T-helper 17 cell (primary cell): ENCODE measurements around the gene MED14. TPM values are rescaled to one million over a fixed set of nuclear protein-coding genes. Genes with fewer than 3 reads are reported as not detected.

Experiments
- ATAC-seq: fragments of 150-1000 bp; cut with Tn5 transposase; 2 replicates; pipeline ENCODE4 v1.10.0; 2021; ENCODE audit warnings: mild to moderate bottlenecking, moderate library complexity
- DNase-seq, 3 donors: peaks; one replicate each; pipeline versions ENCODE4 v3.0.0 to v3.0.0-alpha.2; 2020 to 2021
- H3K9me3 ChIP-seq: one replicate; pipeline ENCODE4 v1.7.0; 2013; ENCODE audit warnings: low read length, mild to moderate bottlenecking; ENCODE audit not compliant: control insufficient read depth, poor library complexity, severe bottlenecking
- H3K27ac Mint-ChIP-seq: one replicate; pipeline ENCODE4 v1.8.0; 2022; ENCODE audit warnings: mild to moderate bottlenecking, moderate library complexity, mixed read lengths
- H3K27me3 Mint-ChIP-seq: one replicate; pipeline ENCODE4 v1.8.0; 2022; ENCODE audit warnings: mixed read lengths
- H3K36me3 Mint-ChIP-seq: one replicate; pipeline ENCODE4 v1.8.0; 2022; ENCODE audit warnings: low read depth, mixed read lengths
- H3K4me1 Mint-ChIP-seq: one replicate; pipeline ENCODE4 v1.8.0; 2022; ENCODE audit warnings: mild to moderate bottlenecking, mixed read lengths
- H3K4me3 Mint-ChIP-seq: one replicate; pipeline ENCODE4 v1.8.0; 2022; ENCODE audit warnings: mild to moderate bottlenecking, moderate library complexity, mixed read lengths
- total RNA-seq, 4 donors: library from RNA in 2 of 4; stranded (reverse) in 2 of 4; gene quantifications; one replicate each; pipeline ENCODE4 v1.2.3 and lab custom pipeline; 2022 to 2026

MED14 gene
- total RNA-seq, 2 donors from 2014 or later, result 47.5 to 49.9 TPM

- ATAC-seq, result no peak
- no peaks in the 10 kb centered on the region for H3K9me3 ChIP-seq
- no peaks in the 10 kb centered on the region for H3K27me3 Mint-ChIP-seq
- peaks cover 9% of the 10 kb centered on the region for H3K36me3 Mint-ChIP-seq
- no peak overlapping the region for H3K4me3 Mint-ChIP-seq
- no peak for DNase-seq
- H3K4me1 Mint-ChIP-seq, result peaks cover 7% of the 10 kb centered on the region
- H3K27ac Mint-ChIP-seq, result peak overlapping the region; percentile 3
Measured at GRCh38 chrX:40684092-40684491, 51.2 kb downstream of the MED14 start.

- H3K27ac Mint-ChIP-seq, result no peak overlapping the region
- peaks cover 7% of the 10 kb centered on the region for H3K4me1 Mint-ChIP-seq
- H3K36me3 Mint-ChIP-seq, result peaks cover 9% of the 10 kb centered on the region
- H3K9me3 ChIP-seq, result no peaks in the 10 kb centered on the region
- H3K27me3 Mint-ChIP-seq, result no peaks in the 10 kb centered on the region
- no peak for DNase-seq
- no peak overlapping the region for H3K4me3 Mint-ChIP-seq
- no peak for ATAC-seq
Measured at GRCh38 chrX:40683245-40683644, 52.1 kb downstream of the MED14 start.

GRCh38 chrX:40671126-40671525, 64.2 kb downstream of the MED14 start:
- no peak overlapping the region for H3K27ac Mint-ChIP-seq
- ATAC-seq (no peak), DNase-seq (no peak)
- H3K9me3 ChIP-seq, result no peaks in the 10 kb centered on the region
- peaks cover 6% of the 10 kb centered on the region for H3K4me1 Mint-ChIP-seq
- H3K4me3 Mint-ChIP-seq, result no peak overlapping the region
- no peaks in the 10 kb centered on the region for H3K27me3 Mint-ChIP-seq
- peaks cover 3% of the 10 kb centered on the region for H3K36me3 Mint-ChIP-seq

GRCh38 chrX:40663880-40664630, 71.3 kb downstream of the MED14 start:
- no peak for DNase-seq
- Mint-ChIP-seq H3K36me3 (peaks cover 3% of the 10 kb centered on the region), H3K4me3 (no peak overlapping the region), H3K27ac (no peak overlapping the region), H3K27me3 (no peaks in the 10 kb centered on the region), H3K4me1 (no peaks in the 10 kb centered on the region)
- no peak for ATAC-seq
- no peaks in the 10 kb centered on the region for H3K9me3 ChIP-seq

- DNase-seq (no peak), ATAC-seq (no peak)
- Mint-ChIP-seq H3K4me1 (no peaks in the 10 kb centered on the region), H3K4me3 (no peak overlapping the region), H3K27ac (no peak overlapping the region), H3K27me3 (no peaks in the 10 kb centered on the region), H3K36me3 (peaks cover 3% of the 10 kb centered on the region)
- H3K9me3 ChIP-seq, result no peaks in the 10 kb centered on the region
Measured at GRCh38 chrX:40663078-40663740, 72.1 kb downstream of the MED14 start.

- Mint-ChIP-seq H3K27ac (no peak overlapping the region), H3K4me3 (no peak overlapping the region), H3K27me3 (no peaks in the 10 kb centered on the region), H3K4me1 (no peaks in the 10 kb centered on the region), H3K36me3 (no peaks in the 10 kb centered on the region)
- DNase-seq (no peak), ATAC-seq (no peak)
- no peaks in the 10 kb centered on the region for H3K9me3 ChIP-seq
Measured at GRCh38 chrX:40661489-40661888, 73.9 kb downstream of the MED14 start.

GRCh38 chrX:40660381-40660780, 75.0 kb downstream of the MED14 start:
- Mint-ChIP-seq H3K36me3 (no peaks in the 10 kb centered on the region), H3K27ac (no peak overlapping the region), H3K4me1 (no peaks in the 10 kb centered on the region), H3K27me3 (no peaks in the 10 kb centered on the region), H3K4me3 (no peak overlapping the region)
- DNase-seq, result no peak
- no peak for ATAC-seq
- H3K9me3 ChIP-seq, result no peaks in the 10 kb centered on the region

GRCh38 chrX:40653535-40653934, 81.8 kb downstream of the MED14 start:
- H3K4me3 Mint-ChIP-seq, result no peak overlapping the region
- no peak for DNase-seq
- peaks cover 2% of the 10 kb centered on the region for H3K36me3 Mint-ChIP-seq
- no peak overlapping the region for H3K27ac Mint-ChIP-seq
- no peaks in the 10 kb centered on the region for H3K27me3 Mint-ChIP-seq
- no peaks in the 10 kb centered on the region for H3K9me3 ChIP-seq
- no peak for ATAC-seq
- H3K4me1 Mint-ChIP-seq, result peaks cover 2% of the 10 kb centered on the region

- H3K4me1 Mint-ChIP-seq, result peaks cover 2% of the 10 kb centered on the region
- H3K27me3 Mint-ChIP-seq, result no peaks in the 10 kb centered on the region
- peaks cover 2% of the 10 kb centered on the region for H3K36me3 Mint-ChIP-seq
- H3K9me3 ChIP-seq, result no peaks in the 10 kb centered on the region
- ATAC-seq (no peak), DNase-seq (no peak)
- H3K27ac Mint-ChIP-seq, result no peak overlapping the region
- H3K4me3 Mint-ChIP-seq, result no peak overlapping the region
Measured at GRCh38 chrX:40652664-40653063, 82.7 kb downstream of the MED14 start.

GRCh38 chrX:40651620-40652223, 83.6 kb downstream of the MED14 start:
- H3K27me3 Mint-ChIP-seq, result no peaks in the 10 kb centered on the region
- DNase-seq, result peak; percentile 37 to 53 (median 51)
- H3K4me3 Mint-ChIP-seq, result no peak overlapping the region
- peaks cover 2% of the 10 kb centered on the region for H3K36me3 Mint-ChIP-seq
- peaks cover 2% of the 10 kb centered on the region for H3K4me1 Mint-ChIP-seq
- ATAC-seq, result no peak
- H3K9me3 ChIP-seq, result no peaks in the 10 kb centered on the region
- H3K27ac Mint-ChIP-seq, result peak overlapping the region; percentile 82

GRCh38 chrX:40647307-40648197, 87.8 kb downstream of the MED14 start, which contains the start of gene CXorf38:
CXorf38 (minus strand) TSS chrX:40647561; CDS start chrX:40647520, 41 bp downstream.
- Mint-ChIP-seq H3K36me3 (peaks cover 9% of the 10 kb centered on the region), H3K27me3 (no peaks in the 10 kb centered on the region), H3K4me3 (peak within 1 kb of the TSS; percentile 95), H3K27ac (peak within 1 kb of the TSS; percentile 92), H3K4me1 (peaks cover 17% of the 10 kb centered on the region)
- DNase-seq, result peak; percentile 85 to 88 (median 87)
- ATAC-seq, result peak; percentile 77
- H3K9me3 ChIP-seq, result no peaks in the 10 kb centered on the region

GRCh38 chrX:40646489-40647306, 88.6 kb downstream of the MED14 start:
- Mint-ChIP-seq H3K36me3 (peaks cover 9% of the 10 kb centered on the region), H3K4me3 (peak overlapping the region; percentile 95), H3K27me3 (no peaks in the 10 kb centered on the region), H3K4me1 (peaks cover 24% of the 10 kb centered on the region), H3K27ac (peak overlapping the region; percentile 92)
- DNase-seq, result no peak
- H3K9me3 ChIP-seq, result no peaks in the 10 kb centered on the region
- ATAC-seq, result peak; percentile 25
